H1 (cell line): ENCODE measurements around the gene ARID5A. TPM values are rescaled to one million over a fixed set of nuclear protein-coding genes. Genes with fewer than 3 reads are reported as not detected.

ENCODE experiments used
- CTCF ChIA-PET: fragments of 300-600 bp; sonication (Branson Sonifier 250); formaldehyde crosslinking; loops from one replicate; lab custom pipeline; 2021; ENCODE audit not compliant: partially characterized antibody; lab: Charles Lee
- POLR2A ChIA-PET: fragments of 300-600 bp; sonication (Branson Sonifier 250); formaldehyde crosslinking; loops from one replicate; lab custom pipeline; 2021; ENCODE audit warnings: inconsistent platforms; ENCODE audit not compliant: partially characterized antibody; lab: Charles Lee
- DNase-seq, 2 experiments: peaks; one replicate each; pipeline versions ENCODE4 v3.0.0 to v3.0.0-alpha.2; 2010 to 2022; ENCODE audit warnings: low spot score in 2 of 2, low read depth in 1 of 2, mixed read lengths in 1 of 2
- FAIRE-seq: peaks from 2 replicates; lab custom pipeline; 2011; peaks lifted over from hg19 to GRCh38; lab: Jason Lieb, UNC
- H2AFZ ChIP-seq: 2 replicates; pipeline ENCODE4 v1.8.1; 2012; ENCODE audit warnings: low read length, inconsistent platforms
- H2AK5ac ChIP-seq: 2 replicates; pipeline ENCODE4 v1.6.1; 2013; ENCODE audit warnings: low read depth, low read length
- H2BK120ac ChIP-seq: replicated peaks from 2 replicates; pipeline ENCODE3; 2013; ENCODE audit warnings: low read depth, low read length, inconsistent platforms
- H2BK12ac ChIP-seq: 2 replicates; pipeline ENCODE4 v1.6.1; 2013; ENCODE audit warnings: low read depth, low read length
- H2BK15ac ChIP-seq: 2 replicates; pipeline ENCODE4 v1.6.1; 2013; ENCODE audit warnings: low read length
- H2BK20ac ChIP-seq: 2 replicates; pipeline ENCODE4 v1.6.1; 2013; ENCODE audit warnings: low read length
- H2BK5ac ChIP-seq: 2 replicates; pipeline ENCODE4 v1.6.1; 2013; ENCODE audit warnings: low read depth, low read length
- H3K14ac ChIP-seq: 2 replicates; pipeline ENCODE4 v1.6.1; 2013; ENCODE audit warnings: inconsistent platforms; ENCODE audit not compliant: insufficient read length
- H3K18ac ChIP-seq: 2 replicates; pipeline ENCODE4 v1.6.1; 2013; ENCODE audit warnings: low read length; ENCODE audit errors: extremely low read depth
- H3K23ac ChIP-seq: 2 replicates; pipeline ENCODE4 v1.6.1; 2013; ENCODE audit warnings: inconsistent platforms; ENCODE audit not compliant: insufficient read length
- H3K23me2 ChIP-seq: 2 replicates; pipeline ENCODE4 v1.6.1; 2013; ENCODE audit warnings: low read depth, low read length
- H3K27ac ChIP-seq: 2 replicates; pipeline ENCODE4 v1.6.1; 2011; ENCODE audit warnings: low read depth, low read length, inconsistent platforms
- H3K27me3 ChIP-seq, 4 experiments: replicated peaks in 1 of 4; 1 replicate in 1 of 4; 2 replicates in 3 of 4; pipeline versions ENCODE4 v1.6.1 to v1.8.1; 2011 to 2013; ENCODE audit warnings: low read length in 3 of 4, mild to moderate bottlenecking in 3 of 4, inconsistent platforms in 2 of 4, mixed read lengths in 2 of 4, moderate library complexity in 1 of 4; ENCODE audit not compliant: control insufficient read depth in 3 of 4, insufficient read depth in 3 of 4; ENCODE audit errors: extremely low read depth in 1 of 4
- H3K36me3 ChIP-seq, 4 experiments: 2 replicates each; pipeline versions ENCODE4 v1.6.1 to v1.8.1; 2011 to 2013; ENCODE audit warnings: mild to moderate bottlenecking in 4 of 4, low read length in 3 of 4, moderate library complexity in 2 of 4, control low read depth in 1 of 4, inconsistent platforms in 1 of 4; ENCODE audit not compliant: insufficient read depth in 4 of 4, control insufficient read depth in 2 of 4
- H3K4ac ChIP-seq: replicated peaks from 2 replicates; pipeline ENCODE3; 2013; ENCODE audit warnings: low read length, low read depth, mixed read lengths, inconsistent platforms; ENCODE audit not compliant: insufficient read length
- H3K4me1 ChIP-seq, 4 experiments: replicated peaks in 1 of 4; 1 replicate in 1 of 4; 2 replicates in 3 of 4; pipeline versions ENCODE4 v1.6.1 to v1.8.1; 2011 to 2013; ENCODE audit warnings: low read length in 3 of 4, inconsistent platforms in 2 of 4, mixed read lengths in 1 of 4; ENCODE audit not compliant: insufficient read depth in 4 of 4, control insufficient read depth in 3 of 4
- H3K4me2 ChIP-seq, 2 experiments: 2 replicates each; pipeline versions ENCODE4 v1.6.1 to v1.8.1; 2011 to 2013; ENCODE audit warnings: low read depth in 2 of 2, low read length in 2 of 2, control low read depth in 1 of 2, inconsistent platforms in 1 of 2, mild to moderate bottlenecking in 1 of 2; ENCODE audit not compliant: insufficient read depth in 1 of 2
- H3K4me3 ChIP-seq, 4 experiments: fragments of 200-600, 300-600 bp in 1 of 4; sonication (generic), shearing (Covaris generic), sonication (Bioruptor Twin) in 1 of 4; 2 replicates each; pipeline versions ENCODE4 v1.5.1 to v1.8.1; 2011 to 2016; ENCODE audit warnings: low read length in 4 of 4, low read depth in 3 of 4, control low read depth in 2 of 4, inconsistent platforms in 2 of 4, mild to moderate bottlenecking in 2 of 4, mixed read lengths in 1 of 4, moderate library complexity in 1 of 4; ENCODE audit not compliant: insufficient read depth in 2 of 4; ENCODE audit errors: extremely low read depth in 1 of 4
- H3K56ac ChIP-seq: replicated peaks from 2 replicates; pipeline ENCODE3; 2013; ENCODE audit warnings: low read depth, mild to moderate bottlenecking, mixed read lengths, low read length, inconsistent platforms; ENCODE audit not compliant: insufficient read length
- H3K79me1 ChIP-seq: 2 replicates; pipeline ENCODE4 v1.6.1; 2013; ENCODE audit warnings: low read depth, low read length, control low read depth
- H3K79me2 ChIP-seq, 2 experiments: 2 replicates each; pipeline versions ENCODE4 v1.6.1 to v1.8.1; 2012 to 2013; ENCODE audit warnings: low read length in 2 of 2, mild to moderate bottlenecking in 2 of 2, inconsistent platforms in 1 of 2; ENCODE audit not compliant: insufficient read depth in 2 of 2, control insufficient read depth in 1 of 2
- H3K9ac ChIP-seq, 4 experiments: replicated peaks in 1 of 4; 1 replicate in 1 of 4; 2 replicates in 3 of 4; pipeline versions ENCODE4 v1.6.1 to v1.8.1; 2011 to 2013; ENCODE audit warnings: low read depth in 3 of 4, low read length in 3 of 4, control low read depth in 2 of 4, mild to moderate bottlenecking in 2 of 4, moderate library complexity in 2 of 4, inconsistent platforms in 1 of 4; ENCODE audit errors: extremely low read depth in 1 of 4
- H3K9me3 ChIP-seq, 2 experiments: 2 replicates each; pipeline versions ENCODE4 v1.6.1 to v1.8.1; 2012 to 2013; ENCODE audit warnings: mild to moderate bottlenecking in 2 of 2, moderate library complexity in 2 of 2, control low read depth in 1 of 2, inconsistent platforms in 1 of 2, low read depth in 1 of 2, low read length in 1 of 2, mixed read lengths in 1 of 2; ENCODE audit not compliant: insufficient read depth in 2 of 2
- H4K20me1 ChIP-seq, 2 experiments: replicated peaks in 1 of 2; 2 replicates each; pipeline versions ENCODE3 to v1.8.1; 2011 to 2013; ENCODE audit warnings: inconsistent platforms in 2 of 2, low read length in 2 of 2, mild to moderate bottlenecking in 1 of 2; ENCODE audit not compliant: insufficient read depth in 2 of 2, control insufficient read depth in 1 of 2
- H4K5ac ChIP-seq: 2 replicates; pipeline ENCODE4 v1.6.1; 2013; ENCODE audit warnings: low read length, low read depth, mixed read lengths, inconsistent platforms; ENCODE audit not compliant: insufficient read length
- H4K8ac ChIP-seq: 2 replicates; pipeline ENCODE4 v1.8.0; 2013; ENCODE audit warnings: mild to moderate bottlenecking, moderate library complexity, low read length, inconsistent platforms; ENCODE audit not compliant: insufficient read depth; ENCODE audit errors: extremely low read depth
- H4K91ac ChIP-seq: replicated peaks from 2 replicates; pipeline ENCODE3; 2013; ENCODE audit warnings: low read length, mixed read lengths, inconsistent platforms; ENCODE audit not compliant: insufficient read length
- ATF3 ChIP-seq: IDR thresholded peaks from 2 replicates; pipeline ENCODE4 v1.6.1; 2011; ENCODE audit warnings: low read depth, mild to moderate bottlenecking, low read length; ENCODE audit not compliant: insufficient read depth
- BCL11A ChIP-seq, 2 experiments: IDR thresholded peaks; one replicate each; pipeline ENCODE4 v1.6.1; 2011; ENCODE audit warnings: low read depth in 2 of 2, low read length in 2 of 2, mild to moderate bottlenecking in 2 of 2
- CBX8 ChIP-seq: fragments of 300-800, 300-1000 bp; sonication (generic); IDR thresholded peaks from 2 replicates; pipeline ENCODE4 v1.7.1; 2016; ENCODE audit warnings: low read depth, low read length, borderline replicate concordance
- EP300 ChIP-seq, 2 experiments: IDR thresholded peaks; 1 replicate in 1 of 2; 2 replicates in 1 of 2; pipeline ENCODE4 v1.6.1; 2011 to 2012; ENCODE audit warnings: low read depth in 2 of 2, low read length in 2 of 2, mild to moderate bottlenecking in 2 of 2, borderline replicate concordance in 1 of 2, inconsistent platforms in 1 of 2, moderate library complexity in 1 of 2
- FOSL1 ChIP-seq: IDR thresholded peaks from 2 replicates; pipeline ENCODE4 v1.6.1; 2011; ENCODE audit warnings: mild to moderate bottlenecking, low read depth, low read length, moderate library complexity; ENCODE audit not compliant: insufficient read depth
- GTF2F1 ChIP-seq: IDR thresholded peaks from 2 replicates; pipeline ENCODE4 v1.6.1; 2012; ENCODE audit warnings: low read depth, low read length, improper control_type of control experiment, borderline replicate concordance
- MAFK ChIP-seq: IDR thresholded peaks from 2 replicates; pipeline ENCODE4 v1.6.1; 2012; ENCODE audit warnings: low read depth, mild to moderate bottlenecking, improper control_type of control experiment, low read length
- NRF1 ChIP-seq: IDR thresholded peaks from 2 replicates; pipeline ENCODE4 v1.6.1; 2011; ENCODE audit warnings: mild to moderate bottlenecking, low read depth, low read length, improper control_type of control experiment
- RFX5 ChIP-seq: IDR thresholded peaks from 2 replicates; pipeline ENCODE4 v1.6.1; 2011; ENCODE audit warnings: low read depth, low read length, improper control_type of control experiment, borderline replicate concordance
- SP1 ChIP-seq: IDR thresholded peaks from 2 replicates; pipeline ENCODE4 v1.6.1; 2011; ENCODE audit warnings: low read depth, low read length
- SP4 ChIP-seq: IDR thresholded peaks from 2 replicates; pipeline ENCODE4 v1.6.1; 2012; ENCODE audit warnings: low read length, inconsistent platforms
- USF2 ChIP-seq: IDR thresholded peaks from 2 replicates; pipeline ENCODE4 v1.6.1; 2011; ENCODE audit warnings: low read length, improper control_type of control experiment
- WGBS, 2 experiments: shearing (Covaris generic) in 1 of 2; methylation state at CpG; one replicate each; pipeline versions ENCODE4 v1.1.6 to v1.1.7; 2013 to 2015; ENCODE audit warnings: low lambda C conversion rate in 2 of 2, mixed read lengths in 2 of 2, inconsistent platforms in 1 of 2, low coverage in 1 of 2, missing lambda C conversion rate in 1 of 2; ENCODE audit not compliant: insufficient replicate concordance in 2 of 2, insufficient coverage in 1 of 2, insufficient read length in 1 of 2; ENCODE audit errors: extremely low coverage in 1 of 2, missing lambda C conversion rate in 1 of 2; 5-methylcytosine and 5-hydroxymethylcytosine counted together
- polyA plus RNA-seq, 7 experiments: library from polyadenylated mRNA; depleted of rRNA in 3 of 7; stranded (reverse) in 5 of 7; unstranded in 2 of 7; fragments of >200 nt in 5 of 7; fragments of 200-250 nt in 2 of 7; gene quantifications; 1 replicate in 5 of 7; 2 replicates in 1 of 7; 4 replicates in 1 of 7; pipeline versions ENCODE4 v1.2.1 to v1.2.3, GENCODE V29; 2011 to 2013; ENCODE audit warnings: missing spikeins in 2 of 7, mixed read lengths in 2 of 7
- total RNA-seq: library from RNA; stranded (reverse); fragmentation: NEBNext Ultra II Directional; extraction: Animal tissue kit (Norgen Biotek cat#: 25700); gene quantifications from 2 replicates; pipeline ENCODE4 v1.2.1, GENCODE V29; 2021

ARID5A gene
- total and polyA plus RNA-seq, 2 of the 8 experiments (the other 6 are each of a cell fraction or from before 2014, with no cell fraction given), result 3.3 to 5.3 TPM

GRCh38 chr2:96575785-96576456 is 39.4 kb downstream of the ARID5A start:
- Histone ChIP-seq H2BK120ac (no peak overlapping the region), H2BK12ac (no peak overlapping the region), H3K27ac (no peak overlapping the region), H3K4me1 (no peaks in the 10 kb centered on the region), H3K27me3 (no peaks in the 10 kb centered on the region), H4K5ac (no peak overlapping the region), H2BK5ac (no peak overlapping the region), H3K36me3 (no peaks in the 10 kb centered on the region), H3K4me2 (no peak overlapping the region), H3K23ac (no peak overlapping the region), H3K18ac (no peak overlapping the region), H3K4ac (no peak overlapping the region), H2BK20ac (no peak overlapping the region), H3K4me3 (no peak overlapping the region), H3K9me3 (no peaks in the 10 kb centered on the region), H4K20me1 (no peaks in the 10 kb centered on the region), H4K8ac (no peak overlapping the region), H3K14ac (no peak overlapping the region), H2AK5ac (no peak overlapping the region), H3K79me1 (no peaks in the 10 kb centered on the region), H4K91ac (no peak overlapping the region), H3K23me2 (no peaks in the 10 kb centered on the region), H3K79me2 (no peaks in the 10 kb centered on the region), H3K9ac (no peak overlapping the region), H3K56ac (no peak overlapping the region), H2BK15ac (no peak overlapping the region), H2AFZ (no peak overlapping the region)
- DNase-seq (no peak), FAIRE-seq (no peak)
- WGBS, 2 experiments, result 92% methylated on average over 1 of the region's 1 CpG; no CpG with 5 or more reads in 1 of the 2 experiments
- POLR2A ChIA-PET, result no interaction called here
- CTCF ChIA-PET, result interaction anchor here (0.7 to 2.6 kb wide), 4 partner anchors 10 to 66 kb away, joined by 3 to 12 read pairs (median 4); no protein-coding TSS in a partner anchor
- no peak for TF ChIP-seq MAFK
- no peak for TF ChIP-seq GTF2F1
- TF ChIP-seq RFX5, result no peak
- TF ChIP-seq SP4, result no peak
- TF ChIP-seq FOSL1, result no peak
- no peak for TF ChIP-seq EP300 (IDR thresholded peaks at IDR 0.05; ENCODE audit: borderline replicate concordance in 1 of 2, low read depth in 2 of 2, low read length in 2 of 2)
- TF ChIP-seq SP1, result no peak
- no peak for TF ChIP-seq CBX8
- no peak for TF ChIP-seq NRF1
- TF ChIP-seq ATF3, result no peak
- no peak for TF ChIP-seq BCL11A (IDR thresholded peaks at IDR 0.05; ENCODE audit: low read depth in 2 of 2, low read length in 2 of 2)
- no peak for TF ChIP-seq USF2
